T-helper 2 cell treated with Interferon-gamma antibody and Interleukin-4, amounts not matched to agents 5 μg/mL and 100 μg/mL, for 36 hours (primary cell): Measurements from ENCODE around the gene ACVRL1.

ENCODE experiments used
- DNase-seq: peaks from one replicate; pipeline ENCODE4 v3.0.0; 2021; ENCODE audit warnings: low spot score
- H3K27ac Mint-ChIP-seq: one replicate; pipeline ENCODE4 v1.8.0; 2021; ENCODE audit warnings: mild to moderate bottlenecking, mixed read lengths
- H3K27me3 Mint-ChIP-seq: one replicate; pipeline ENCODE4 v1.8.0; 2021; ENCODE audit warnings: low read depth, mixed read lengths
- H3K36me3 Mint-ChIP-seq: one replicate; pipeline ENCODE4 v1.8.0; 2021; ENCODE audit warnings: low read depth, mixed read lengths
- H3K4me1 Mint-ChIP-seq: one replicate; pipeline ENCODE4 v1.8.0; 2021; ENCODE audit warnings: low read depth, mixed read lengths
- H3K4me3 Mint-ChIP-seq: one replicate; pipeline ENCODE4 v1.8.0; 2022; ENCODE audit warnings: mild to moderate bottlenecking, moderate library complexity, mixed read lengths
- H3K9me3 Mint-ChIP-seq: one replicate; pipeline ENCODE4 v1.8.0; 2021; ENCODE audit warnings: mixed read lengths

ACVRL1 gene

GRCh38 chr12:51943346-51943745 lies 36.0 kb downstream of the ACVRL1 start:
- Mint-ChIP-seq H3K36me3 (peaks cover 2% of the 10 kb centered on the region), H3K27me3 (peaks cover 48% of the 10 kb centered on the region), H3K27ac (no peak overlapping the region), H3K4me3 (no peak overlapping the region), H3K9me3 (peaks cover 22% of the 10 kb centered on the region), H3K4me1 (no peaks in the 10 kb centered on the region)
- DNase-seq = no peak

- H3K4me3 Mint-ChIP-seq = no peak overlapping the region
- peaks cover 57% of the 10 kb centered on the region for H3K27me3 Mint-ChIP-seq
- H3K27ac Mint-ChIP-seq = no peak overlapping the region
- peaks cover 2% of the 10 kb centered on the region for H3K36me3 Mint-ChIP-seq
- DNase-seq = no peak
- H3K9me3 Mint-ChIP-seq = peaks cover 22% of the 10 kb centered on the region
- H3K4me1 Mint-ChIP-seq = no peaks in the 10 kb centered on the region
These were observed 37.4 kb downstream of the ACVRL1 start for GRCh38 chr12:51944608-51945233.

- H3K36me3 Mint-ChIP-seq = peaks cover 2% of the 10 kb centered on the region
- peaks cover 22% of the 10 kb centered on the region for H3K9me3 Mint-ChIP-seq
- no peak for DNase-seq
- H3K4me3 Mint-ChIP-seq = no peak overlapping the region
- H3K4me1 Mint-ChIP-seq = peaks cover 4% of the 10 kb centered on the region
- H3K27me3 Mint-ChIP-seq = peaks cover 59% of the 10 kb centered on the region
- peak overlapping the region; percentile 49 for H3K27ac Mint-ChIP-seq
These were observed 40.1 kb downstream of the ACVRL1 start for GRCh38 chr12:51947246-51947996.

GRCh38 chr12:51948066-51948465 lies 40.8 kb downstream of the ACVRL1 start:
- H3K4me1 Mint-ChIP-seq = peaks cover 4% of the 10 kb centered on the region
- H3K27me3 Mint-ChIP-seq = peaks cover 60% of the 10 kb centered on the region
- no peak overlapping the region for H3K27ac Mint-ChIP-seq
- peaks cover 22% of the 10 kb centered on the region for H3K9me3 Mint-ChIP-seq
- H3K36me3 Mint-ChIP-seq = peaks cover 2% of the 10 kb centered on the region
- DNase-seq = no peak
- H3K4me3 Mint-ChIP-seq = no peak overlapping the region

GRCh38 chr12:51949342-51950030 lies 42.2 kb downstream of the ACVRL1 start:
- no peak for DNase-seq
- Mint-ChIP-seq H3K9me3 (peaks cover 11% of the 10 kb centered on the region), H3K27me3 (peaks cover 64% of the 10 kb centered on the region), H3K4me1 (peaks cover 6% of the 10 kb centered on the region), H3K36me3 (peaks cover 2% of the 10 kb centered on the region), H3K27ac (no peak overlapping the region), H3K4me3 (no peak overlapping the region)

- H3K27me3 Mint-ChIP-seq = peaks cover 70% of the 10 kb centered on the region
- H3K27ac Mint-ChIP-seq = peak overlapping the region; percentile 56
- no peak for DNase-seq
- H3K4me1 Mint-ChIP-seq = peaks cover 6% of the 10 kb centered on the region
- peak overlapping the region; percentile 89 for H3K4me3 Mint-ChIP-seq
- no peaks in the 10 kb centered on the region for H3K36me3 Mint-ChIP-seq
- no peaks in the 10 kb centered on the region for H3K9me3 Mint-ChIP-seq
These were observed 43.4 kb downstream of the ACVRL1 start for GRCh38 chr12:51950682-51951198.

- peak; percentile 83 for DNase-seq
- H3K27me3 Mint-ChIP-seq = peaks cover 71% of the 10 kb centered on the region
- H3K9me3 Mint-ChIP-seq = no peaks in the 10 kb centered on the region
- H3K36me3 Mint-ChIP-seq = no peaks in the 10 kb centered on the region
- H3K27ac Mint-ChIP-seq = peak within 1 kb of the TSS; percentile 56
- peaks cover 6% of the 10 kb centered on the region for H3K4me1 Mint-ChIP-seq
- peak within 1 kb of the TSS; percentile 89 for H3K4me3 Mint-ChIP-seq
These were observed 44.0 kb downstream of the ACVRL1 start, which contains the start of gene ACVR1B for GRCh38 chr12:51951199-51951842. TSS of gene ACVR1B (plus strand) at chr12:51951699. CDS start at chr12:51951744, 45 bp downstream.

GRCh38 chr12:51951843-51952722 lies 44.8 kb downstream of the ACVRL1 start:
- Mint-ChIP-seq H3K27me3 (peaks cover 67% of the 10 kb centered on the region), H3K4me1 (peaks cover 6% of the 10 kb centered on the region), H3K36me3 (no peaks in the 10 kb centered on the region), H3K4me3 (peak overlapping the region; percentile 54), H3K9me3 (no peaks in the 10 kb centered on the region), H3K27ac (no peak overlapping the region)
- DNase-seq = no peak

- Mint-ChIP-seq H3K27me3 (peaks cover 60% of the 10 kb centered on the region), H3K27ac (no peak overlapping the region), H3K4me3 (no peak overlapping the region), H3K36me3 (no peaks in the 10 kb centered on the region), H3K9me3 (no peaks in the 10 kb centered on the region), H3K4me1 (peaks cover 6% of the 10 kb centered on the region)
- no peak for DNase-seq
These were observed 45.8 kb downstream of the ACVRL1 start for GRCh38 chr12:51953089-51953488.

GRCh38 chr12:51953864-51954263 lies 46.6 kb downstream of the ACVRL1 start:
- Mint-ChIP-seq H3K9me3 (no peaks in the 10 kb centered on the region), H3K36me3 (no peaks in the 10 kb centered on the region), H3K27me3 (peaks cover 55% of the 10 kb centered on the region), H3K4me1 (peaks cover 6% of the 10 kb centered on the region), H3K4me3 (no peak overlapping the region), H3K27ac (no peak overlapping the region)
- DNase-seq = no peak

GRCh38 chr12:51954561-51955361 lies 47.5 kb downstream of the ACVRL1 start:
- DNase-seq = no peak
- peaks cover 57% of the 10 kb centered on the region for H3K27me3 Mint-ChIP-seq
- no peak overlapping the region for H3K27ac Mint-ChIP-seq
- H3K4me1 Mint-ChIP-seq = peaks cover 6% of the 10 kb centered on the region
- no peaks in the 10 kb centered on the region for H3K36me3 Mint-ChIP-seq
- H3K9me3 Mint-ChIP-seq = no peaks in the 10 kb centered on the region
- no peak overlapping the region for H3K4me3 Mint-ChIP-seq

- H3K27me3 Mint-ChIP-seq = peaks cover 56% of the 10 kb centered on the region
- peaks cover 6% of the 10 kb centered on the region for H3K4me1 Mint-ChIP-seq
- H3K36me3 Mint-ChIP-seq = no peaks in the 10 kb centered on the region
- H3K9me3 Mint-ChIP-seq = no peaks in the 10 kb centered on the region
- no peak overlapping the region for H3K4me3 Mint-ChIP-seq
- no peak overlapping the region for H3K27ac Mint-ChIP-seq
- DNase-seq = no peak
These were observed 48.4 kb downstream of the ACVRL1 start for GRCh38 chr12:51955702-51956101.
